Loucy (cell line): Measurements from ENCODE around the gene CXCL12.

Source experiments
- H2AFZ ChIP-seq: fragments of 200-600 bp; sonication (generic); 2 replicates; pipeline ENCODE4 v1.6.0; 2016; ENCODE audit warnings: antibody characterized with exemption, mild to moderate bottlenecking, low read length, moderate library complexity
- H3F3A ChIP-seq: fragments of 200-600 bp; 2 replicates; pipeline ENCODE4 v1.6.0; 2016; ENCODE audit warnings: antibody characterized with exemption, low read depth, mild to moderate bottlenecking
- H3K27me3 ChIP-seq: fragments of 200-600 bp; sonication (generic); 2 replicates; pipeline ENCODE4 v1.6.1; 2014; ENCODE audit warnings: low read length, mild to moderate bottlenecking; ENCODE audit not compliant: insufficient read depth, poor library complexity, severe bottlenecking
- H3K36me3 ChIP-seq: fragments of 200-600 bp; sonication (generic); 2 replicates; pipeline ENCODE4 v1.6.1; 2016; ENCODE audit warnings: low read length; ENCODE audit not compliant: insufficient read depth
- H3K4me1 ChIP-seq: fragments of 200-600 bp; sonication (generic); 2 replicates; pipeline ENCODE4 v1.5.1; 2014; ENCODE audit warnings: low read length, mild to moderate bottlenecking; ENCODE audit not compliant: insufficient read depth, poor library complexity, severe bottlenecking
- H3K4me2 ChIP-seq: fragments of 200-600 bp; sonication (generic); 2 replicates; pipeline ENCODE4 v1.6.0; 2014; ENCODE audit warnings: antibody characterized with exemption, low read length, low read depth, mild to moderate bottlenecking; ENCODE audit not compliant: poor library complexity, severe bottlenecking
- H3K4me3 ChIP-seq: fragments of 200-600 bp; sonication (generic); 2 replicates; pipeline ENCODE4 v1.5.1; 2014; ENCODE audit warnings: low read length, mild to moderate bottlenecking, mixed read lengths; ENCODE audit not compliant: poor library complexity, severe bottlenecking
- H3K79me2 ChIP-seq: fragments of 200-600 bp; sonication (generic); 2 replicates; pipeline ENCODE4 v1.6.1; 2014; ENCODE audit warnings: low read length; ENCODE audit not compliant: insufficient read depth
- H3K9ac ChIP-seq: fragments of 200-600 bp; sonication (generic); 2 replicates; pipeline ENCODE4 v1.6.0; 2014; ENCODE audit warnings: mild to moderate bottlenecking, low read depth, low read length, moderate library complexity; ENCODE audit not compliant: poor library complexity, severe bottlenecking
- H3K9me2 ChIP-seq: fragments of 200-600 bp; sonication (generic); replicated peaks from 2 replicates; pipeline ENCODE4 v1.6.1; 2016; ENCODE audit warnings: low read depth, low read length, mixed read lengths
- H3K9me3 ChIP-seq: fragments of 200-600 bp; sonication (generic); 2 replicates; pipeline ENCODE4 v1.6.1; 2014; ENCODE audit warnings: mild to moderate bottlenecking, antibody characterized with exemption, low read length, low read depth; ENCODE audit not compliant: insufficient read depth
- H4K20me1 ChIP-seq: fragments of 200-600 bp; sonication (generic); 2 replicates; pipeline ENCODE4 v1.6.0; 2014; ENCODE audit warnings: antibody characterized with exemption, low read length, mild to moderate bottlenecking; ENCODE audit not compliant: insufficient read depth, poor library complexity, severe bottlenecking
- CTCF ChIP-seq: fragments of 200-600 bp; sonication (generic); conservative IDR thresholded peaks from 2 replicates; pipeline ENCODE4 v1.5.1; 2014; ENCODE audit warnings: mild to moderate bottlenecking, antibody characterized with exemption, low read length
- EZH2phosphoT487 ChIP-seq: fragments of 200-600 bp; IDR thresholded peaks from 2 replicates; pipeline ENCODE4 v1.6.1; 2018; ENCODE audit warnings: antibody characterized with exemption, mild to moderate bottlenecking, moderate library complexity, borderline replicate concordance

Gene CXCL12

GRCh38 chr10:44347609-44348400, 37.1 kb downstream of the CXCL12 start:
- no peak overlapping the region for H2AFZ ChIP-seq
- no peaks in the 10 kb centered on the region for H3K4me1 ChIP-seq

GRCh38 chr10:44344727-44345126, 40.2 kb downstream of the CXCL12 start:
- Histone ChIP-seq H3K27me3 (no peaks in the 10 kb centered on the region), H3F3A (no peaks in the 10 kb centered on the region), H3K9me3 (no peaks in the 10 kb centered on the region), H3K4me3 (no peak overlapping the region), H3K79me2 (no peaks in the 10 kb centered on the region), H3K36me3 (no peaks in the 10 kb centered on the region), H2AFZ (no peak overlapping the region), H3K9ac (no peak overlapping the region), H3K4me1 (no peaks in the 10 kb centered on the region), H3K9me2 (no peaks in the 10 kb centered on the region), H3K4me2 (no peak overlapping the region), H4K20me1 (no peaks in the 10 kb centered on the region)
- TF ChIP-seq CTCF, result no peak
- no peak for TF ChIP-seq EZH2phosphoT487

More at GRCh38 chr10:44347609-44348400, 37.1 kb downstream of the CXCL12 start:
- Histone ChIP-seq H3K27me3 (no peaks in the 10 kb centered on the region), H3K9ac (no peak overlapping the region), H4K20me1 (no peaks in the 10 kb centered on the region), H3K36me3 (no peaks in the 10 kb centered on the region), H3K4me3 (no peak overlapping the region), H3K79me2 (no peaks in the 10 kb centered on the region), H3K9me2 (no peaks in the 10 kb centered on the region), H3K9me3 (no peaks in the 10 kb centered on the region), H3F3A (no peaks in the 10 kb centered on the region), H3K4me2 (no peak overlapping the region)
- TF ChIP-seq CTCF (no peak), EZH2phosphoT487 (no peak)

GRCh38 chr10:44343843-44344242, 41.1 kb downstream of the CXCL12 start:
- TF ChIP-seq CTCF (no peak), EZH2phosphoT487 (no peak)
- Histone ChIP-seq H3K27me3 (no peaks in the 10 kb centered on the region), H3K4me1 (no peaks in the 10 kb centered on the region), H3K9me3 (no peaks in the 10 kb centered on the region), H3K36me3 (no peaks in the 10 kb centered on the region), H3K79me2 (no peaks in the 10 kb centered on the region), H3K4me3 (no peak overlapping the region), H4K20me1 (no peaks in the 10 kb centered on the region), H3F3A (no peaks in the 10 kb centered on the region), H3K9me2 (no peaks in the 10 kb centered on the region), H3K9ac (no peak overlapping the region), H3K4me2 (no peak overlapping the region), H2AFZ (no peak overlapping the region)
